Measurements from ENCODE around the gene CNN2. TPM values are rescaled to one million over a fixed set of nuclear protein-coding genes. Genes with fewer than 3 reads are reported as not detected.
A peak's percentile ranks its signal among the peaks of the same experiment; 100 is the strongest.

The CNN2 gene
- total and polyA plus RNA-seq, 8 donors, result 20.4 to 73.8 (median 53.5) TPM

DNA sequence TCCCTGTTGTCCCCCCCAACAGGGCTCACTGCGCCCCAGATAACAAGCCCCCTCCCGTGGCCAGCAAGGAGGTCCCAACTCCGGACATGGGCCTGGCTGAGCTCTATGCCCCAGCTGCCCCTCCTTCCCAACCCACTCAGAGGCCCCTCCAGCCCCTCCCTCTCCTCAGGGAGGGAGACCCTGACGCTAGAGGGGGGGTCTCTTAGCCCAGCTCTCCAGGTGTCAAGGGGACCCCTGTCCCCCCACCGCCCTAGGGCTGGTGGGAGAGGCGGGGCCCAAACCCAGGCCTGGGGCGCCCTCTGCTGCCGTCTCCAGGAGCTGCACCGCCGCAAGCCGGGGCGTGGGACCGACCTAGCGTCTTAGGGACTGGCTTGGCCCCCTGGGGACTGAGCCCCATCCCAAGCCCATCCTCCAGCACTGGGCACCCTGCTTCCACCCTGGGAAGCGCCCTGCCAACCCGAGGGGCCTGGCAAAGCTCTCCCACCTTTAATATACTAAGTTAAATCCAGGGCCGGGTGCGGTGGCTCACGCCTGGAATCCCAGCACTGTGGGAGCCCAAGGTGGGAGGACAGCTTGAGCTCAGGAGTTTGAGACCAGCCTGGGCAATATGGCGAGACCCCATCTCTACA lies 24.8 kb upstream of the CNN2 start:
- Histone ChIP-seq H3K9me3 (no peaks in the 10 kb centered on the region), H3K4me1 (no peaks in the 10 kb centered on the region), H3K27me3 (peaks cover 0 to 9% (median 2%) of the 10 kb centered on the region in 4 donors), H3K27ac (no peak overlapping the region), H3K4me3 (no peak overlapping the region), H3K36me3 (no peaks in the 10 kb centered on the region)
- intact Hi-C loops (cut with DNase I), result no loop called here
- TF ChIP-seq, protein P1, sequence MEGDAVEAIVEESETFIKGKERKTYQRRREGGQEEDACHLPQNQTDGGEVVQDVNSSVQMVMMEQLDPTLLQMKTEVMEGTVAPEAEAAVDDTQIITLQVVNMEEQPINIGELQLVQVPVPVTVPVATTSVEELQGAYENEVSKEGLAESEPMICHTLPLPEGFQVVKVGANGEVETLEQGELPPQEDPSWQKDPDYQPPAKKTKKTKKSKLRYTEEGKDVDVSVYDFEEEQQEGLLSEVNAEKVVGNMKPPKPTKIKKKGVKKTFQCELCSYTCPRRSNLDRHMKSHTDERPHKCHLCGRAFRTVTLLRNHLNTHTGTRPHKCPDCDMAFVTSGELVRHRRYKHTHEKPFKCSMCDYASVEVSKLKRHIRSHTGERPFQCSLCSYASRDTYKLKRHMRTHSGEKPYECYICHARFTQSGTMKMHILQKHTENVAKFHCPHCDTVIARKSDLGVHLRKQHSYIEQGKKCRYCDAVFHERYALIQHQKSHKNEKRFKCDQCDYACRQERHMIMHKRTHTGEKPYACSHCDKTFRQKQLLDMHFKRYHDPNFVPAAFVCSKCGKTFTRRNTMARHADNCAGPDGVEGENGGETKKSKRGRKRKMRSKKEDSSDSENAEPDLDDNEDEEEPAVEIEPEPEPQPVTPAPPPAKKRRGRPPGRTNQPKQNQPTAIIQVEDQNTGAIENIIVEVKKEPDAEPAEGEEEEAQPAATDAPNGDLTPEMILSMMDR (IDR thresholded peaks at IDR 0.05), result peak; percentile 78 to 87 (median 83)
- DNase-seq (peak in 4 of 6 donors; percentile 56 to 89 (median 78)), ATAC-seq (peak; percentile 53 to 86 (median 79)), FAIRE-seq (no peak)
- WGBS, 2 donors, result 12% methylated on average over 19 to 20 of the region's 20 CpGs

DNA sequence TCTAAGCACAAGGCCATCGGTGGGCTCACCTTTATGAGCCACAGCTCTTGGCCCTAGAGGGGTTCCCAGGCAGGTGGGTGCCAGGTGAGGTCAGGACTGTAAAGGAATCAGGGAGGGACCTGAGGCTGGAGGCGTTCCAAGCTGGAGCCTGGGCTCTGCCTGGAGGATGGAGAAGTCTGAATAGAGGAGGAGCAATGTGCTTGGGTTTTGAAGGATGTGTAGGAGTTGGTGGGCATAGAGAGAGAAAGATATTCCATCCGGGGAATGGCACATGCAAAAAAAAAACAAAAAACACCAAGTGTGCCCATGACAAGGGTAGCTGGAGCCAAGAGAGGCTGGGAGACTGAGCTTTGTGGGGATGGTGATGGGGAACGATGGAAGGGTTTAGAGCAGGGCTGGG lies 23.8 kb upstream of the CNN2 start:
- ATAC-seq, result no peak
- FAIRE-seq, result no peak
- WGBS, 2 donors, result 70% methylated on average over 4 of the region's 4 CpGs
- Histone ChIP-seq H3K27ac (no peak overlapping the region), H3K4me3 (no peak overlapping the region), H3K9me3 (no peaks in the 10 kb centered on the region), H3K4me1 (no peaks in the 10 kb centered on the region), H3K36me3 (no peaks in the 10 kb centered on the region), H3K27me3 (peaks cover 0 to 9% (median 2%) of the 10 kb centered on the region in 4 donors)
- peak in 1 of 6 donors; percentile 51 for DNase-seq
- intact Hi-C loops (cut with DNase I), result no loop called here
- TF ChIP-seq, protein P1 (IDR thresholded peaks at IDR 0.05), result no peak

DNA sequence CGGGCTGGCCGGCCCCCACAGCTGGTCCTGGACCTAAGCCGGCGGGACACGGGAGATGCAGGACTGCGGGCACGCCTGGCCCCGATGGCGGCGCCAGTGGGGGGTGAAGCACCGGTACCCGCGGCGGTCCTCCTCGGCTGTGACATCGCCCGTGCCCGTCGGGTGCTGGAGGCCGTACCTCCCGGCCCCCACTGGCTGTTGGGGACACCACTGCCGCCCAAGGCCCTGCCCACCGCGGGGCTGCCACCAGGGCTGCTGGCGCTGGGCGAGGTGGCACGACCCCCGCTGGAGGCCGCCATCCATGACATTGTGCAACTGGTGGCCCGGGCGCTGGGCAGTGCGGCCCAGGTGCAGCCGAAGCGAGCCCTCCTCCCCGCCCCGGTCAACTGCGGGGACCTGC lies 23.1 kb upstream of the CNN2 start:
- intact Hi-C loops (cut with DNase I), result no loop called here
- WGBS, 2 donors, result 79 to 88% methylated on average over 36 to 37 of the region's 37 CpGs
- FAIRE-seq (no peak), DNase-seq (peak in 1 of 6 donors; percentile 79), ATAC-seq (no peak)
- H3K9me3 ChIP-seq, result no peaks in the 10 kb centered on the region
- H3K36me3 ChIP-seq, result no peaks in the 10 kb centered on the region
- H3K4me1 ChIP-seq, result no peaks in the 10 kb centered on the region
- no peak overlapping the region for H3K4me3 ChIP-seq
- TF ChIP-seq, protein P1 (IDR thresholded peaks at IDR 0.05), result no peak
- no peak overlapping the region for H3K27ac ChIP-seq
- H3K27me3 ChIP-seq, result peaks cover 0 to 7% (median 2%) of the 10 kb centered on the region in 4 donors

DNA sequence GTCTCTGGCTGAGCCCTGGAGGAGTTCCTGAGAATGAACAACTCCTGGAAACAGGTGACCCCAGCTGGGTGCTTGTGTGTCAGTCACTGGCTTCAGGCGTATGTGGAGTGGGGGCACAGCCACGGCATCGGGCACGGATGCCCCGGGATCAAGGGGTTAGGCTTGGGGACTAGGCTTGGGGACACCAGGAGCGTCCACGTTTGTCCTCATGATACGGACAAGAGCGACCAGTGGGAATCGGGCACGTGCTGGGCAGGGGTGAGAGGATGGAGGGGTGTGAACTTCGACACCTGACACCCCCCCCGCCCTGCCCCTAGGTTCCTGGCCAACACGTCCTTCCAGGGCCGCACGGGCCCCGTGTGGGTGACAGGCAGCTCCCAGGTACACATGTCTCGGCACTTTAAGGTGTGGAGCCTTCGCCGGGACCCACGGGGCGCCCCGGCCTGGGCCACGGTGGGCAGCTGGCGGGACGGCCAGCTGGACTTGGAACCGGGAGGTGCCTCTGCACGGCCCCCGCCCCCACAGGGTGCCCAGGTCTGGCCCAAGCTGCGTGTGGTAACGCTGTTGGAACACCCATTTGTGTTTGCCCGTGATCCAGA lies 22.1 kb upstream of the CNN2 start:
- peaks cover 0 to 4% (median 2%) of the 10 kb centered on the region in 4 donors for H3K27me3 ChIP-seq
- H3K27ac ChIP-seq, result no peak overlapping the region
- TF ChIP-seq, protein P1 (IDR thresholded peaks at IDR 0.05), result no peak
- no peak overlapping the region for H3K4me3 ChIP-seq
- intact Hi-C loops (cut with DNase I), result no loop called here
- peak in 1 of 6 donors; percentile 57 for DNase-seq
- 56 to 59% methylated on average over 31 to 32 of the region's 32 CpGs for WGBS, 2 donors
- H3K36me3 ChIP-seq, result peaks cover 0 to 1% (median 0%) of the 10 kb centered on the region in 3 donors
- no peaks in the 10 kb centered on the region for H3K9me3 ChIP-seq
- no peaks in the 10 kb centered on the region for H3K4me1 ChIP-seq
- no peak for FAIRE-seq
- ATAC-seq, result no peak

All from pancreas (tissue), 10 donors.